Activated CD8-positive, alpha-beta memory T cell treated with anti-CD3 and anti-CD28 coated beads, Interleukin-2, amount 10 ng/mL, durations not matched to agents 7 days and 5 days (primary cell): Measurements from ENCODE around the gene TMEM116. TPM values are rescaled to one million over a fixed set of nuclear protein-coding genes. Genes with fewer than 3 reads are reported as not detected.

Experiments
- ATAC-seq: fragments of 150-1000 bp; cut with Tn5 transposase; one replicate; pipeline ENCODE4 v1.10.0; 2021; ENCODE audit warnings: moderate library complexity
- CTCF ChIA-PET: fragments of 350-600 bp; sonication (Branson Sonifier 250); formaldehyde crosslinking; loops from one replicate; lab custom pipeline; 2021; ENCODE audit warnings: antibody characterized with exemption; lab: Charles Lee
- DNase-seq: peaks from one replicate; pipeline ENCODE4 v3.0.0-alpha.2; 2020
- H3K27ac Mint-ChIP-seq: one replicate; pipeline ENCODE4 v1.8.0; 2021; ENCODE audit warnings: mild to moderate bottlenecking, mixed read lengths
- H3K27me3 Mint-ChIP-seq: one replicate; pipeline ENCODE4 v1.8.0; 2021; ENCODE audit warnings: mixed read lengths
- H3K36me3 Mint-ChIP-seq: one replicate; pipeline ENCODE4 v1.8.0; 2021; ENCODE audit warnings: mild to moderate bottlenecking, mixed read lengths
- H3K4me1 Mint-ChIP-seq: one replicate; pipeline ENCODE4 v1.8.0; 2021; ENCODE audit warnings: mixed read lengths
- H3K4me3 Mint-ChIP-seq: one replicate; pipeline ENCODE4 v1.8.0; 2021; ENCODE audit warnings: mild to moderate bottlenecking, moderate library complexity, mixed read lengths
- H3K9me3 Mint-ChIP-seq: one replicate; pipeline ENCODE4 v1.8.0; 2022; ENCODE audit warnings: low read depth, mixed read lengths
- microRNA-seq: library from miRNA; unstranded; fragments of <30 nt; microRNA quantifications from one replicate; pipeline ENCODE4 v1.2.0, GENCODE V29; 2022
- total RNA-seq, 2 experiments: library from RNA; stranded (reverse); gene quantifications; one replicate each; pipeline ENCODE4 v1.2.3, GENCODE V29; 2021

TMEM116 gene
- total RNA-seq, 2 experiments from 2014 or later = 14.6 to 22.2 TPM

- Mint-ChIP-seq H3K27ac (no peak overlapping the region), H3K27me3 (no peaks in the 10 kb centered on the region), H3K4me1 (peaks cover 3% of the 10 kb centered on the region), H3K36me3 (peaks cover 28% of the 10 kb centered on the region), H3K4me3 (no peak overlapping the region), H3K9me3 (peaks cover 4% of the 10 kb centered on the region)
- DNase-seq (no peak), ATAC-seq (no peak)
- CTCF ChIA-PET = no interaction called here
Observed at GRCh38 chr12:111905502-111905901, 107.5 kb downstream of the TMEM116 start.

- Mint-ChIP-seq H3K4me3 (no peak overlapping the region), H3K27ac (no peak overlapping the region), H3K9me3 (peaks cover 4% of the 10 kb centered on the region), H3K4me1 (peaks cover 3% of the 10 kb centered on the region), H3K36me3 (peaks cover 27% of the 10 kb centered on the region), H3K27me3 (no peaks in the 10 kb centered on the region)
- DNase-seq (no peak), ATAC-seq (no peak)
- CTCF ChIA-PET = interaction anchor here (1.4 kb wide), 1 partner anchor 221 kb away, joined by 3 read pairs; the partner anchor contains the start of gene TRAFD1
Observed at GRCh38 chr12:111904446-111904975, 108.5 kb downstream of the TMEM116 start.

- Mint-ChIP-seq H3K9me3 (no peaks in the 10 kb centered on the region), H3K4me3 (no peak overlapping the region), H3K4me1 (peaks cover 3% of the 10 kb centered on the region), H3K27me3 (no peaks in the 10 kb centered on the region), H3K36me3 (peaks cover 26% of the 10 kb centered on the region), H3K27ac (no peak overlapping the region)
- CTCF ChIA-PET = no interaction called here
- ATAC-seq = no peak
- no peak for DNase-seq
Observed at GRCh38 chr12:111901182-111901581, 111.8 kb downstream of the TMEM116 start.

DNA sequence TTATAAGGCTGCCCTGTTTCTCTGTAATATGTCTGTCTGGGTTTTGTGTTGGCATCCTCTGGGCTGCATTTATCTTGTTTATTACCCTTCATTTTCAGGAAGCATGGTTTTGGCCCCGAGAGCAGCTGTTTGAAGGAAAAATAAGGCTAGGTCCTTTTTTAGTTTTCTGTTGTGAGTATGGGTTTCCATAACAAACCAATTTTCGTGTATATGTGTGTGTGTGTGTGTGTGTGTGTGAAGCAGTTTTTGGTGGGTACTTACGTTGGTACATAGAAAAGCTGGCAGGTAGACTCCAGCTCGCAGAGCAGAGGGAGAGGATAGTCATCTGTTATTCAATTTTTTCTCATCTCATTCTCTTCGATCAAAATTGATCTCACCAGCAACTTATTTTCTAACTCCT, 118.4 kb downstream of the TMEM116 start:
- Mint-ChIP-seq H3K9me3 (no peaks in the 10 kb centered on the region), H3K27ac (no peak overlapping the region), H3K4me3 (no peak overlapping the region), H3K4me1 (no peaks in the 10 kb centered on the region), H3K36me3 (peaks cover 43% of the 10 kb centered on the region), H3K27me3 (no peaks in the 10 kb centered on the region)
- ATAC-seq = no peak
- DNase-seq = no peak
- CTCF ChIA-PET = no interaction called here

DNA sequence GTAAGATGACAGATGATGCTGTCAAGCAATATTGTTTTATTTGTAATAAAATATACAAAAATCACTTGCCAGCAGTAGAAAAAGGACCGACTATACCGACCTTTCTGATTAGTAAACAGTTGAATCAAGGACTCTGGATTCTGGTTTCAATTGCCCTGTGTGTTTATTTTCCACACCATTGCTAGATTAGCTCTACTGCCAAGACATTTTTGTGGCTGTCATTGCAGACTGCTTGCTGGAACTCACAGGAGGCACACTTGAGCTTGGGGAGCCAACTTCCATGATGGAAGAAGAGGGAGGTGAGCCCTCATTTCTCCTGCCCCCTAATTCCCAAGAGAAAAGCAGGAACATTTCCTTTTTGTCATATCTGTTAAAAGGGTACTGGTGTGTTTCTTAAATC, 119.7 kb downstream of the TMEM116 start:
- Mint-ChIP-seq H3K4me1 (no peaks in the 10 kb centered on the region), H3K27me3 (no peaks in the 10 kb centered on the region), H3K36me3 (peaks cover 48% of the 10 kb centered on the region), H3K4me3 (no peak overlapping the region), H3K9me3 (no peaks in the 10 kb centered on the region), H3K27ac (no peak overlapping the region)
- DNase-seq (no peak), ATAC-seq (no peak)
- CTCF ChIA-PET = no interaction called here

GRCh38 chr12:111887926-111888745, 124.8 kb downstream of the TMEM116 start:
- CTCF ChIA-PET = no interaction called here
- no peak overlapping the region for H3K27ac Mint-ChIP-seq
- no peaks in the 10 kb centered on the region for H3K27me3 Mint-ChIP-seq
- no peak overlapping the region for H3K4me3 Mint-ChIP-seq
- H3K9me3 Mint-ChIP-seq = no peaks in the 10 kb centered on the region
- ATAC-seq (no peak), DNase-seq (no peak)
- H3K36me3 Mint-ChIP-seq = peaks cover 51% of the 10 kb centered on the region
- no peaks in the 10 kb centered on the region for H3K4me1 Mint-ChIP-seq

GRCh38 chr12:111886662-111887545, 126.1 kb downstream of the TMEM116 start:
- H3K36me3 Mint-ChIP-seq = peaks cover 47% of the 10 kb centered on the region
- ATAC-seq (no peak), DNase-seq (no peak)
- no peak overlapping the region for H3K4me3 Mint-ChIP-seq
- CTCF ChIA-PET = no interaction called here
- H3K27me3 Mint-ChIP-seq = no peaks in the 10 kb centered on the region
- peak overlapping the region; percentile 25 for H3K27ac Mint-ChIP-seq
- no peaks in the 10 kb centered on the region for H3K4me1 Mint-ChIP-seq
- H3K9me3 Mint-ChIP-seq = no peaks in the 10 kb centered on the region

DNA sequence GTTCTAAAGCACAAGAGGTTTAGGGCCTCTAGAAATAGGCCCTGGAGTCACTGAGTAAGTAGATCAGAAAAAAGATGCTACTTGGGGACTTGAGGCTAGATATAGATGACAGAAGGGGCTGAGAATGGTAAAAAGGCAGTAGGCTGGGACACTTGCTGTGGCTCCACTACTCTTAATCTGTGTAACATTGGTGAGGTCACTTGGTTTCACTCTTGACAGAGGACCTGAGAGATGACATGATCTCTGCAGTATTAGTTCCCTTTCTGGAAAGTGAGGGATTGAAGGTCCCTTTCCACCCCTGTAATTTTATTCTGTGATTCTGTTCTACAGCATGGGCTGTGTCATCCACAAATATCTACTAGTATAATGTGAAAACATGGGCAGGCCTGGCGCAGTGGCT, 131.2 kb downstream of the TMEM116 start:
- Mint-ChIP-seq H3K4me1 (no peaks in the 10 kb centered on the region), H3K36me3 (peaks cover 36% of the 10 kb centered on the region), H3K27me3 (no peaks in the 10 kb centered on the region), H3K9me3 (no peaks in the 10 kb centered on the region), H3K4me3 (no peak overlapping the region), H3K27ac (no peak overlapping the region)
- DNase-seq (no peak), ATAC-seq (no peak)
- CTCF ChIA-PET = no interaction called here

Small RNAs within 50 kb of the gene (microRNA-seq; reads per million reads assigned to microRNA genes)
- gene MIR3657 = not detected

Other genes with a start within 250 kb of the TMEM116 start
- gene ALDH2, start 246.2 kb downstream of the TMEM116 start, total RNA-seq = under 1 TPM; 0.68 to 0.73 TPM
- 10 to 100 TPM; 48.1 to 49.6 TPM for gene MAPKAPK5, start 170.9 kb downstream of the TMEM116 start, total RNA-seq
- gene ERP29, start 261 bp upstream of the TMEM116 start, total RNA-seq = 100 to 1,000 TPM; 119 to 150 TPM
- 10 to 100 TPM; 30.2 to 32.1 TPM for gene NAA25, start 95.6 kb upstream of the TMEM116 start, total RNA-seq
- 10 to 100 TPM; 52.1 to 56.8 TPM for gene TRAFD1, start 112.4 kb upstream of the TMEM116 start, total RNA-seq